GM23338 (cell line): ENCODE results near the gene NOL9. TPM values are rescaled to one million over a fixed set of nuclear protein-coding genes. Genes with fewer than 3 reads are reported as not detected.

Experiments
- ATAC-seq: fragments of 200-7000 bp; cut with Tn5 transposase; 3 replicates; pipeline ENCODE4 v1.9.1; 2020
- DNase-seq: peaks from one replicate; pipeline ENCODE4 v3.0.0-alpha.2; 2015; ENCODE audit warnings: low spot score
- H2AFZ ChIP-seq: fragments of 200-600 bp; sonication (generic); 2 replicates; pipeline ENCODE4 v1.8.0; 2016; ENCODE audit warnings: antibody characterized with exemption, mild to moderate bottlenecking, moderate library complexity
- H3F3A ChIP-seq: fragments of 200-600 bp; sonication (generic); replicated peaks from 2 replicates; pipeline ENCODE4 v1.8.0; 2017; ENCODE audit warnings: antibody characterized with exemption, mixed run types, low read depth
- H3K27ac ChIP-seq: fragments of 200-600 bp; sonication (generic); 2 replicates; pipeline ENCODE4 v1.6.1; 2016; ENCODE audit warnings: low read depth
- H3K27me3 ChIP-seq: fragments of 200-600 bp; sonication (generic); 2 replicates; pipeline ENCODE4 v1.8.0; 2016; ENCODE audit warnings: mild to moderate bottlenecking, mixed run types, moderate library complexity; ENCODE audit not compliant: insufficient read depth
- H3K36me3 ChIP-seq: fragments of 200-600 bp; sonication (generic); 2 replicates; pipeline ENCODE4 v1.8.0; 2016; ENCODE audit warnings: mild to moderate bottlenecking; ENCODE audit not compliant: insufficient read depth
- H3K4me1 ChIP-seq: fragments of 200-600 bp; sonication (generic); 2 replicates; pipeline ENCODE4 v1.8.0; 2016; ENCODE audit warnings: mild to moderate bottlenecking, moderate library complexity; ENCODE audit not compliant: insufficient read depth
- H3K4me2 ChIP-seq: fragments of 200-600 bp; sonication (generic); 2 replicates; pipeline ENCODE4 v1.7.1; 2017; ENCODE audit warnings: mixed run types
- H3K4me3 ChIP-seq: fragments of 200-600 bp; sonication (generic); 2 replicates; pipeline ENCODE4 v1.6.1; 2016; ENCODE audit warnings: mixed run types
- H3K79me2 ChIP-seq: fragments of 200-600 bp; sonication (generic); replicated peaks from 2 replicates; pipeline ENCODE4 v1.8.0; 2017; ENCODE audit warnings: mild to moderate bottlenecking; ENCODE audit not compliant: insufficient read depth
- H3K9me2 ChIP-seq: fragments of 200-600 bp; sonication (generic); 2 replicates; pipeline ENCODE4 v1.8.0; 2017; ENCODE audit not compliant: insufficient read depth
- H4K20me1 ChIP-seq: fragments of 200-600 bp; sonication (generic); replicated peaks from 2 replicates; pipeline ENCODE4 v1.8.0; 2017; ENCODE audit warnings: mild to moderate bottlenecking; ENCODE audit not compliant: insufficient read depth
- H3K27ac Mint-ChIP-seq: 2 replicates; pipeline ENCODE4 v1.8.0; 2020; ENCODE audit warnings: inconsistent platforms, mild to moderate bottlenecking, moderate library complexity, mixed read lengths
- H3K27me3 Mint-ChIP-seq: 3 replicates; pipeline ENCODE4 v1.8.0; 2022; ENCODE audit warnings: low read depth, mild to moderate bottlenecking, moderate library complexity, mixed read lengths, inconsistent platforms; ENCODE audit not compliant: insufficient read depth, poor library complexity
- H3K36me3 Mint-ChIP-seq: 3 replicates; pipeline ENCODE4 v1.8.0; 2021; ENCODE audit warnings: low read depth, mild to moderate bottlenecking, inconsistent platforms, moderate library complexity, mixed read lengths
- H3K4me1 Mint-ChIP-seq: 3 replicates; pipeline ENCODE4 v1.8.0; 2020; ENCODE audit warnings: mild to moderate bottlenecking, inconsistent platforms, mixed read lengths
- H3K4me3 Mint-ChIP-seq: 3 replicates; pipeline ENCODE4 v1.8.0; 2021; ENCODE audit warnings: moderate library complexity, mild to moderate bottlenecking, inconsistent platforms, mixed read lengths
- H3K9me3 Mint-ChIP-seq: 3 replicates; pipeline ENCODE4 v1.8.0; 2020; ENCODE audit warnings: moderate library complexity, mild to moderate bottlenecking, inconsistent platforms, mixed read lengths
- CREB1 ChIP-seq: fragments of 250-450 bp; sonication (Bioruptor Pico); IDR thresholded peaks from 2 replicates; pipeline ENCODE4 v1.5.0; 2020; ENCODE audit warnings: low read depth, mild to moderate bottlenecking, moderate library complexity
- EZH2 ChIP-seq: fragments of 200-600 bp; sonication (generic); IDR thresholded peaks from one replicate; pipeline ENCODE4 v1.8.0; 2017; ENCODE audit warnings: antibody characterized with exemption, mild to moderate bottlenecking, low read depth; ENCODE audit not compliant: unreplicated experiment
- EZH2phosphoT487 ChIP-seq: fragments of 200-600 bp; sonication (generic); IDR thresholded peaks from one replicate; pipeline ENCODE4 v1.8.1; 2018; ENCODE audit warnings: antibody characterized with exemption; ENCODE audit not compliant: unreplicated experiment
- JUNB ChIP-seq: IDR thresholded peaks from one replicate; pipeline ENCODE4 v1.6.1; 2016; ENCODE audit warnings: antibody characterized with exemption; ENCODE audit not compliant: unreplicated experiment
- NANOG ChIP-seq: IDR thresholded peaks from 2 replicates; pipeline ENCODE4 v1.6.1; 2016; ENCODE audit warnings: antibody characterized with exemption, borderline replicate concordance
- POLR2AphosphoS5 ChIP-seq: IDR thresholded peaks from 2 replicates; pipeline ENCODE4 v1.6.1; 2016; ENCODE audit warnings: antibody characterized with exemption, low read depth
- STAT1 ChIP-seq: IDR thresholded peaks from one replicate; pipeline ENCODE4 v1.6.1; 2016; ENCODE audit warnings: antibody characterized with exemption; ENCODE audit not compliant: unreplicated experiment
- ZNF114 ChIP-seq: fragments of 250-450 bp; sonication (Bioruptor Pico); IDR thresholded peaks from 2 replicates; pipeline ENCODE4 v1.5.0; 2020; ENCODE audit warnings: mild to moderate bottlenecking, moderate library complexity
- ZNF331 ChIP-seq: fragments of 250-450 bp; sonication (Bioruptor Pico); IDR thresholded peaks from 2 replicates; pipeline ENCODE4 v1.5.0; 2020; ENCODE audit warnings: low read depth, mild to moderate bottlenecking, moderate library complexity
- polyA plus RNA-seq: library from polyadenylated mRNA; unstranded; fragments of >200 nt; fragmentation: Nextera tagmentation; extraction: Ambion mirVana; gene quantifications from 2 replicates; pipeline ENCODE4 v1.2.1, GENCODE V29; 2016
- total RNA-seq: library from RNA; depleted of rRNA; stranded (reverse); fragments of >200 nt; shearing (Covaris generic); gene quantifications from 2 replicates; pipeline ENCODE4 v1.2.3, GENCODE V29; 2014
- TF ChIP-seq, protein P1 (sequence below): fragments of 250-450 bp; sonication (Bioruptor Pico); IDR thresholded peaks from 2 replicates; pipeline ENCODE4 v1.5.0; 2020; ENCODE audit warnings: mild to moderate bottlenecking, moderate library complexity
- TF ChIP-seq, protein P2 (sequence below), 2 experiments: fragments of 200-600 bp in 1 of 2; sonication (generic) in 1 of 2; conservative IDR thresholded peaks; 2 replicates each; pipeline versions ENCODE4 v1.5.1 to v1.6.1; 2016 to 2017; ENCODE audit warnings: antibody characterized with exemption in 2 of 2, low read depth in 2 of 2, mild to moderate bottlenecking in 2 of 2, moderate library complexity in 1 of 2
- TF ChIP-seq, protein P3 (sequence below): IDR thresholded peaks from 2 replicates; pipeline ENCODE4 v1.6.1; 2016; ENCODE audit warnings: antibody characterized with exemption
- TF ChIP-seq, protein P4 (sequence below): IDR thresholded peaks from one replicate; pipeline ENCODE4 v1.6.1; 2018; ENCODE audit warnings: antibody characterized with exemption; ENCODE audit not compliant: unreplicated experiment

The NOL9 gene
- total and polyA plus RNA-seq, 2 experiments from 2014 or later = 13.2 to 48.5 TPM

DNA sequence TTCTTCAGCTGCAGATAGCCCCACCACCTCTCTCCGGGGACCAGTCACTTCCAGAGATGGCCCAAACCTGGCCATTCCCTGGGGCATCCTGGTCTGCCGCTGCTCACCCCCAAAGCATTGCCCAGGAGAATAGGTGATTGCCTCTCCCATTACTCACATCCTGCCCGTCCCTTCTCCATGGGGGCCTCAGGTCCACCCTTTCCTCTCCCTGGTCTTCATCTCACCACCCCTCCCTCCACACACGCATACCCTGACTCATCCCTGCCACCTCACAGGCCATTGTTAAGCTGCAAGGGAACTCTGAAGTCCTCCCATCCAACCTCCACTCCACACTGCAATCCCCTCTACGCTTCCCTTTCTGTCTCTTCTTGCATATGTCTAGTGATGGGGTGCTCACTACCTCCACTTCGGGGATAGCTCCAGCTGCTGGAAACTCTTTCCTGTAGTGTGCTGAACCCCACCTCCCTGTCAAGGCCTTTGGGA, 62.8 kb downstream of the NOL9 start, which contains the start of gene PLEKHG5:
Gene PLEKHG5, minus strand, starts transcription at position 188 of the 483 bp plus-strand sequence. CDS start 14,096 bp downstream, outside the sequence.
- no peaks in the 10 kb centered on the region for H3K9me2 ChIP-seq
- peak within 1 kb of the TSS; percentile 80 for H3K27ac Mint-ChIP-seq
- DNase-seq (no peak), ATAC-seq (no peak)
- H3K4me1 ChIP-seq = peaks cover 31% of the 10 kb centered on the region
- no peaks in the 10 kb centered on the region for H3K79me2 ChIP-seq
- TF ChIP-seq CREB1 (CRISPR knock-in tag) (no peak), STAT1 (no peak), ZNF114 (CRISPR knock-in tag) (no peak), EZH2 (no peak), POLR2AphosphoS5 (no peak), ZNF331 (CRISPR knock-in tag) (no peak), EZH2phosphoT487 (no peak), JUNB (no peak), NANOG (no peak)
- TF ChIP-seq, protein P1, sequence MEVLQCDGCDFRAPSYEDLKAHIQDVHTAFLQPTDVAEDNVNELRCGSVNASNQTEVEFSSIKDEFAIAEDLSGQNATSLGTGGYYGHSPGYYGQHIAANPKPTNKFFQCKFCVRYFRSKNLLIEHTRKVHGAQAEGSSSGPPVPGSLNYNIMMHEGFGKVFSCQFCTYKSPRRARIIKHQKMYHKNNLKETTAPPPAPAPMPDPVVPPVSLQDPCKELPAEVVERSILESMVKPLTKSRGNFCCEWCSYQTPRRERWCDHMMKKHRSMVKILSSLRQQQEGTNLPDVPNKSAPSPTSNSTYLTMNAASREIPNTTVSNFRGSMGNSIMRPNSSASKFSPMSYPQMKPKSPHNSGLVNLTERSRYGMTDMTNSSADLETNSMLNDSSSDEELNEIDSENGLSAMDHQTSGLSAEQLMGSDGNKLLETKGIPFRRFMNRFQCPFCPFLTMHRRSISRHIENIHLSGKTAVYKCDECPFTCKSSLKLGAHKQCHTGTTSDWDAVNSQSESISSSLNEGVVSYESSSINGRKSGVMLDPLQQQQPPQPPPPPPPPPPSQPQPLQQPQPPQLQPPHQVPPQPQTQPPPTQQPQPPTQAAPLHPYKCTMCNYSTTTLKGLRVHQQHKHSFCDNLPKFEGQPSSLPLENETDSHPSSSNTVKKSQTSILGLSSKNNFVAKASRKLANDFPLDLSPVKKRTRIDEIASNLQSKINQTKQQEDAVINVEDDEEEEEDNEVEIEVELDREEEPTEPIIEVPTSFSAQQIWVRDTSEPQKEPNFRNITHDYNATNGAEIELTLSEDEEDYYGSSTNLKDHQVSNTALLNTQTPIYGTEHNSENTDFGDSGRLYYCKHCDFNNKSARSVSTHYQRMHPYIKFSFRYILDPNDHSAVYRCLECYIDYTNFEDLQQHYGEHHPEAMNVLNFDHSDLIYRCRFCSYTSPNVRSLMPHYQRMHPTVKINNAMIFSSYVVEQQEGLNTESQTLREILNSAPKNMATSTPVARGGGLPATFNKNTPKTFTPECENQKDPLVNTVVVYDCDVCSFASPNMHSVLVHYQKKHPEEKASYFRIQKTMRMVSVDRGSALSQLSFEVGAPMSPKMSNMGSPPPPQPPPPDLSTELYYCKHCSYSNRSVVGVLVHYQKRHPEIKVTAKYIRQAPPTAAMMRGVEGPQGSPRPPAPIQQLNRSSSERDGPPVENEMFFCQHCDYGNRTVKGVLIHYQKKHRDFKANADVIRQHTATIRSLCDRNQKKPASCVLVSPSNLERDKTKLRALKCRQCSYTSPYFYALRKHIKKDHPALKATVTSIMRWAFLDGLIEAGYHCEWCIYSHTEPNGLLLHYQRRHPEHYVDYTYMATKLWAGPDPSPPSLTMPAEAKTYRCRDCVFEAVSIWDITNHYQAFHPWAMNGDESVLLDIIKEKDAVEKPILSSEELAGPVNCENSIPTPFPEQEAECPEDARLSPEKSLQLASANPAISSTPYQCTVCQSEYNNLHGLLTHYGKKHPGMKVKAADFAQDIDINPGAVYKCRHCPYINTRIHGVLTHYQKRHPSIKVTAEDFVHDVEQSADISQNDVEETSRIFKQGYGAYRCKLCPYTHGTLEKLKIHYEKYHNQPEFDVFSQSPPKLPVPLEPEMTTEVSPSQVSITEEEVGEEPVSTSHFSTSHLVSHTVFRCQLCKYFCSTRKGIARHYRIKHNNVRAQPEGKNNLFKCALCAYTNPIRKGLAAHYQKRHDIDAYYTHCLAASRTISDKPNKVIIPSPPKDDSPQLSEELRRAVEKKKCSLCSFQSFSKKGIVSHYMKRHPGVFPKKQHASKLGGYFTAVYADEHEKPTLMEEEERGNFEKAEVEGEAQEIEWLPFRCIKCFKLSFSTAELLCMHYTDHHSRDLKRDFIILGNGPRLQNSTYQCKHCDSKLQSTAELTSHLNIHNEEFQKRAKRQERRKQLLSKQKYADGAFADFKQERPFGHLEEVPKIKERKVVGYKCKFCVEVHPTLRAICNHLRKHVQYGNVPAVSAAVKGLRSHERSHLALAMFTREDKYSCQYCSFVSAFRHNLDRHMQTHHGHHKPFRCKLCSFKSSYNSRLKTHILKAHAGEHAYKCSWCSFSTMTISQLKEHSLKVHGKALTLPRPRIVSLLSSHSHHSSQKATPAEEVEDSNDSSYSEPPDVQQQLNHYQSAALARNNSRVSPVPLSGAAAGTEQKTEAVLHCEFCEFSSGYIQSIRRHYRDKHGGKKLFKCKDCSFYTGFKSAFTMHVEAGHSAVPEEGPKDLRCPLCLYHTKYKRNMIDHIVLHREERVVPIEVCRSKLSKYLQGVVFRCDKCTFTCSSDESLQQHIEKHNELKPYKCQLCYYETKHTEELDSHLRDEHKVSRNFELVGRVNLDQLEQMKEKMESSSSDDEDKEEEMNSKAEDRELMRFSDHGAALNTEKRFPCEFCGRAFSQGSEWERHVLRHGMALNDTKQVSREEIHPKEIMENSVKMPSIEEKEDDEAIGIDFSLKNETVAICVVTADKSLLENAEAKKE (CRISPR knock-in tag) = no peak
- TF ChIP-seq, protein P2, sequence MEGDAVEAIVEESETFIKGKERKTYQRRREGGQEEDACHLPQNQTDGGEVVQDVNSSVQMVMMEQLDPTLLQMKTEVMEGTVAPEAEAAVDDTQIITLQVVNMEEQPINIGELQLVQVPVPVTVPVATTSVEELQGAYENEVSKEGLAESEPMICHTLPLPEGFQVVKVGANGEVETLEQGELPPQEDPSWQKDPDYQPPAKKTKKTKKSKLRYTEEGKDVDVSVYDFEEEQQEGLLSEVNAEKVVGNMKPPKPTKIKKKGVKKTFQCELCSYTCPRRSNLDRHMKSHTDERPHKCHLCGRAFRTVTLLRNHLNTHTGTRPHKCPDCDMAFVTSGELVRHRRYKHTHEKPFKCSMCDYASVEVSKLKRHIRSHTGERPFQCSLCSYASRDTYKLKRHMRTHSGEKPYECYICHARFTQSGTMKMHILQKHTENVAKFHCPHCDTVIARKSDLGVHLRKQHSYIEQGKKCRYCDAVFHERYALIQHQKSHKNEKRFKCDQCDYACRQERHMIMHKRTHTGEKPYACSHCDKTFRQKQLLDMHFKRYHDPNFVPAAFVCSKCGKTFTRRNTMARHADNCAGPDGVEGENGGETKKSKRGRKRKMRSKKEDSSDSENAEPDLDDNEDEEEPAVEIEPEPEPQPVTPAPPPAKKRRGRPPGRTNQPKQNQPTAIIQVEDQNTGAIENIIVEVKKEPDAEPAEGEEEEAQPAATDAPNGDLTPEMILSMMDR (conservative IDR thresholded peaks at IDR 0.05; ENCODE audit: low read depth in 2 of 2) = no peak
- TF ChIP-seq, protein P3, sequence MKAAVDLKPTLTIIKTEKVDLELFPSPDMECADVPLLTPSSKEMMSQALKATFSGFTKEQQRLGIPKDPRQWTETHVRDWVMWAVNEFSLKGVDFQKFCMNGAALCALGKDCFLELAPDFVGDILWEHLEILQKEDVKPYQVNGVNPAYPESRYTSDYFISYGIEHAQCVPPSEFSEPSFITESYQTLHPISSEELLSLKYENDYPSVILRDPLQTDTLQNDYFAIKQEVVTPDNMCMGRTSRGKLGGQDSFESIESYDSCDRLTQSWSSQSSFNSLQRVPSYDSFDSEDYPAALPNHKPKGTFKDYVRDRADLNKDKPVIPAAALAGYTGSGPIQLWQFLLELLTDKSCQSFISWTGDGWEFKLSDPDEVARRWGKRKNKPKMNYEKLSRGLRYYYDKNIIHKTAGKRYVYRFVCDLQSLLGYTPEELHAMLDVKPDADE = no peak
- TF ChIP-seq, protein P4, sequence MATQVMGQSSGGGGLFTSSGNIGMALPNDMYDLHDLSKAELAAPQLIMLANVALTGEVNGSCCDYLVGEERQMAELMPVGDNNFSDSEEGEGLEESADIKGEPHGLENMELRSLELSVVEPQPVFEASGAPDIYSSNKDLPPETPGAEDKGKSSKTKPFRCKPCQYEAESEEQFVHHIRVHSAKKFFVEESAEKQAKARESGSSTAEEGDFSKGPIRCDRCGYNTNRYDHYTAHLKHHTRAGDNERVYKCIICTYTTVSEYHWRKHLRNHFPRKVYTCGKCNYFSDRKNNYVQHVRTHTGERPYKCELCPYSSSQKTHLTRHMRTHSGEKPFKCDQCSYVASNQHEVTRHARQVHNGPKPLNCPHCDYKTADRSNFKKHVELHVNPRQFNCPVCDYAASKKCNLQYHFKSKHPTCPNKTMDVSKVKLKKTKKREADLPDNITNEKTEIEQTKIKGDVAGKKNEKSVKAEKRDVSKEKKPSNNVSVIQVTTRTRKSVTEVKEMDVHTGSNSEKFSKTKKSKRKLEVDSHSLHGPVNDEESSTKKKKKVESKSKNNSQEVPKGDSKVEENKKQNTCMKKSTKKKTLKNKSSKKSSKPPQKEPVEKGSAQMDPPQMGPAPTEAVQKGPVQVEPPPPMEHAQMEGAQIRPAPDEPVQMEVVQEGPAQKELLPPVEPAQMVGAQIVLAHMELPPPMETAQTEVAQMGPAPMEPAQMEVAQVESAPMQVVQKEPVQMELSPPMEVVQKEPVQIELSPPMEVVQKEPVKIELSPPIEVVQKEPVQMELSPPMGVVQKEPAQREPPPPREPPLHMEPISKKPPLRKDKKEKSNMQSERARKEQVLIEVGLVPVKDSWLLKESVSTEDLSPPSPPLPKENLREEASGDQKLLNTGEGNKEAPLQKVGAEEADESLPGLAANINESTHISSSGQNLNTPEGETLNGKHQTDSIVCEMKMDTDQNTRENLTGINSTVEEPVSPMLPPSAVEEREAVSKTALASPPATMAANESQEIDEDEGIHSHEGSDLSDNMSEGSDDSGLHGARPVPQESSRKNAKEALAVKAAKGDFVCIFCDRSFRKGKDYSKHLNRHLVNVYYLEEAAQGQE = no peak
- peaks cover 36% of the 10 kb centered on the region for H3K4me1 Mint-ChIP-seq
- no peaks in the 10 kb centered on the region for H3K36me3 ChIP-seq
- no peaks in the 10 kb centered on the region for H3K9me3 Mint-ChIP-seq
- no peaks in the 10 kb centered on the region; the same call in 1 of the 2 replicates for H4K20me1 ChIP-seq
- H3K27me3 Mint-ChIP-seq = peaks cover 29% of the 10 kb centered on the region
- peak within 1 kb of the TSS; percentile 74 for H3K4me3 Mint-ChIP-seq
- peak within 1 kb of the TSS; percentile 87 for H2AFZ ChIP-seq
- H3K27ac ChIP-seq = peak within 1 kb of the TSS; percentile 79
- peaks cover 10% of the 10 kb centered on the region for H3K27me3 ChIP-seq
- H3F3A ChIP-seq = peaks cover 17% of the 10 kb centered on the region
- H3K4me3 ChIP-seq = peak within 1 kb of the TSS; percentile 94
- H3K36me3 Mint-ChIP-seq = no peaks in the 10 kb centered on the region
- peak within 1 kb of the TSS; percentile 97 for H3K4me2 ChIP-seq
